Right hindlimb (tissue), 1 donor: ENCODE measurements around the gene SH3PXD2A.
"Not testable (repeated sequence)": the region's sequence is repeated elsewhere in the genome, so short reads cannot be mapped to it uniquely, and the experiment has no call there.

Source experiments
- DNase-seq: peaks from one replicate; pipeline ENCODE4 v3.0.0-alpha.2; 2018

SH3PXD2A gene

GRCh38 chr10:103829838-103830465 lies 25.4 kb downstream of the SH3PXD2A start:
- DNase-seq, result peak; percentile 7

GRCh38 chr10:103829278-103829677 lies 26.1 kb downstream of the SH3PXD2A start:
- DNase-seq, result no peak

- no peak for DNase-seq
Measured at GRCh38 chr10:103828587-103829197, 26.7 kb downstream of the SH3PXD2A start.

- no peak for DNase-seq
Measured at GRCh38 chr10:103828107-103828506, 27.3 kb downstream of the SH3PXD2A start.

GRCh38 chr10:103826885-103827284 lies 28.5 kb downstream of the SH3PXD2A start:
- DNase-seq, result no peak

- DNase-seq, result no peak
Measured at GRCh38 chr10:103824281-103824680, 31.1 kb downstream of the SH3PXD2A start.

GRCh38 chr10:103823706-103824272 lies 31.6 kb downstream of the SH3PXD2A start:
- no peak for DNase-seq

GRCh38 chr10:103822800-103823199 lies 32.6 kb downstream of the SH3PXD2A start:
- DNase-seq, result no peak

GRCh38 chr10:103822107-103822716 lies 33.2 kb downstream of the SH3PXD2A start:
- peak; percentile 19 for DNase-seq

- DNase-seq, result peak; percentile 94
Measured at GRCh38 chr10:103820101-103821062, 35.0 kb downstream of the SH3PXD2A start.

GRCh38 chr10:103819493-103819892 lies 35.9 kb downstream of the SH3PXD2A start:
- no peak for DNase-seq

GRCh38 chr10:103818765-103819374 lies 36.5 kb downstream of the SH3PXD2A start:
- DNase-seq, result no peak

- no peak for DNase-seq
Measured at GRCh38 chr10:103818105-103818504, 37.3 kb downstream of the SH3PXD2A start.

- DNase-seq, result no peak
Measured at GRCh38 chr10:103816431-103816830, 38.9 kb downstream of the SH3PXD2A start.

- DNase-seq, result no peak
Measured at GRCh38 chr10:103814626-103815370, 40.6 kb downstream of the SH3PXD2A start.

- no peak for DNase-seq
Measured at GRCh38 chr10:103814105-103814504, 41.3 kb downstream of the SH3PXD2A start.

GRCh38 chr10:103813312-103813711 lies 42.1 kb downstream of the SH3PXD2A start:
- not testable (repeated sequence) for DNase-seq

GRCh38 chr10:103812432-103812831 lies 42.9 kb downstream of the SH3PXD2A start:
- DNase-seq, result no peak

- no peak for DNase-seq
Measured at GRCh38 chr10:103812004-103812403, 43.4 kb downstream of the SH3PXD2A start.

GRCh38 chr10:103811463-103811862 lies 43.9 kb downstream of the SH3PXD2A start:
- no peak for DNase-seq

- no peak for DNase-seq
Measured at GRCh38 chr10:103808780-103809179, 46.6 kb downstream of the SH3PXD2A start.

GRCh38 chr10:103807996-103808395 lies 47.4 kb downstream of the SH3PXD2A start:
- no peak for DNase-seq
